Mucosa of descending colon (tissue), 3 donors: ENCODE measurements around the gene IFITM1. TPM values are rescaled to one million over a fixed set of nuclear protein-coding genes. Genes with fewer than 3 reads are reported as not detected.
"Not testable (repeated sequence)": the region's sequence is repeated elsewhere in the genome, so short reads cannot be mapped to it uniquely, and the experiment has no call there.

ENCODE experiments used
- ATAC-seq: fragments of 200-7000 bp; cut with Tn5 transposase; one replicate; pipeline ENCODE4 v1.9.1; 2020; ENCODE audit warnings: mild to moderate bottlenecking, moderate library complexity
- DNase-seq, 3 donors: peaks; one replicate each; pipeline ENCODE4 v3.0.0-alpha.2; 2020
- H3K36me3 ChIP-seq: fragments of 200-600 bp; one replicate; pipeline ENCODE4 v1.8.0; 2021; ENCODE audit warnings: low read depth, mild to moderate bottlenecking
- H3K4me1 ChIP-seq: fragments of 200-600 bp; one replicate; pipeline ENCODE4 v1.8.0; 2021; ENCODE audit warnings: low read depth, mild to moderate bottlenecking
- H3K4me3 ChIP-seq: fragments of 200-600 bp; one replicate; pipeline ENCODE4 v1.8.0; 2021; ENCODE audit warnings: mild to moderate bottlenecking
- H3K9me3 ChIP-seq: fragments of 200-600 bp; one replicate; pipeline ENCODE4 v1.8.0; 2021; ENCODE audit warnings: mild to moderate bottlenecking
- CTCF ChIP-seq: fragments of 200-600 bp; IDR thresholded peaks from one replicate; pipeline ENCODE4 v1.8.0; 2022; ENCODE audit warnings: antibody characterized with exemption, mild to moderate bottlenecking
- intact Hi-C, 2 donors: fragments of 100-400 bp; cut with DNase I in 1 of 2; cut with micrococcal nuclease in 1 of 2; formaldehyde crosslinking; loops; one replicate each; pipeline versions ENCODE4 v1.11.0 to v1.11.1; 2022; cut with DNase I, micrococcal nuclease
- long read RNA-seq, 2 donors: library from polyadenylated mRNA; unstranded; transcript quantifications; one replicate each; pipeline ENCODE4 v2.0.0, GENCODE V29; 2019 to 2021
- total RNA-seq, 3 donors: library from RNA; stranded (reverse); fragmentation: NEBNext Ultra II Directional in 2 of 3; extraction: Animal tissue kit (Norgen Biotek cat#: 25700) in 2 of 3; gene quantifications; one replicate each; pipeline versions ENCODE4 v1.2.1 to v1.2.4, GENCODE V29; 2021 to 2023
- donor health status: DM: no; HTN: no; CAD: no; lungs with moderate emphysema.
- donor health status: DM: no; HTN: no; CAD: no.
- donor health status: DM: no; HTN: yes; CAD: no.

IFITM1 gene
- total RNA-seq: 100 to 1,000 TPM in 1 of 3 donors, 10 to 100 TPM in 2; 80.2 to 182 (median 87.3) TPM
- long read RNA-seq, donor 1, transcript IFITM1-202 (2 exons, 855 nt): major isoform, 62 of 66 reads
- long read RNA-seq, donor 1, partial matches to known transcripts: 0 of 66 reads
- long read RNA-seq, donor 1, other reads (novel, unspliced or antisense): 4 of 66 reads
- long read RNA-seq, donor 2, transcript IFITM1-202 (2 exons, 855 nt): major isoform, 178 of 183 reads
- long read RNA-seq, donor 2, partial matches to known transcripts: 0 of 183 reads
- long read RNA-seq, donor 2, other reads (novel, unspliced or antisense): 5 of 183 reads

- Histone ChIP-seq H3K4me3 (peak within 1 kb of the TSS; percentile 26), H3K4me1 (peaks cover 31% of the 10 kb centered on the region), H3K36me3 (no peaks in the 10 kb centered on the region), H3K9me3 (no peaks in the 10 kb centered on the region)
- intact Hi-C loops: no loop called here
- ATAC-seq (peak; percentile 56), DNase-seq (peak; percentile 69 to 74 (median 71))
- TF ChIP-seq CTCF: no peak
Measured at GRCh38 chr11:313787-314553, at the start of gene IFITM1. Gene IFITM1 (plus strand): TSS chr11:314040. CDS start chr11:314171, 131 bp downstream.

GRCh38 chr11:266676-267439 lies 47.0 kb upstream of the IFITM1 start:
- no peaks in the 10 kb centered on the region for H3K36me3 ChIP-seq
- no peak for TF ChIP-seq CTCF
- H3K9me3 ChIP-seq: no peaks in the 10 kb centered on the region
- DNase-seq (no peak), ATAC-seq (peak; percentile 36)
- no peak overlapping the region for H3K4me3 ChIP-seq
- intact Hi-C loops: no loop called here
- H3K4me1 ChIP-seq: no peaks in the 10 kb centered on the region

GRCh38 chr11:267491-267994 lies 46.3 kb upstream of the IFITM1 start:
- ATAC-seq (peak; percentile 71), DNase-seq (peak; percentile 56 to 82 (median 65))
- TF ChIP-seq CTCF: no peak
- no peaks in the 10 kb centered on the region for H3K9me3 ChIP-seq
- no peaks in the 10 kb centered on the region for H3K4me1 ChIP-seq
- no peak overlapping the region for H3K4me3 ChIP-seq
- no peaks in the 10 kb centered on the region for H3K36me3 ChIP-seq
- intact Hi-C loops: no loop called here

- DNase-seq (peak; percentile 68 to 86 (median 74)), ATAC-seq (peak; percentile 71)
- intact Hi-C loops, H3K36me3 ChIP-seq, H3K4me3 ChIP-seq, H3K9me3 ChIP-seq, H3K4me1 ChIP-seq: not testable (repeated sequence)
Measured at GRCh38 chr11:268716-269145, 45.1 kb upstream of the IFITM1 start.

GRCh38 chr11:269146-269890 lies 44.5 kb upstream of the IFITM1 start:
- intact Hi-C loops: no loop called here
- H3K4me3 ChIP-seq: no peak overlapping the region
- H3K9me3 ChIP-seq: no peaks in the 10 kb centered on the region
- H3K4me1 ChIP-seq: no peaks in the 10 kb centered on the region
- H3K36me3 ChIP-seq: no peaks in the 10 kb centered on the region
- TF ChIP-seq CTCF: no peak
- DNase-seq (peak in 1 of 3 donors; percentile 39), ATAC-seq (peak; percentile 56)
